Osteoblast (primary cell): ENCODE results near the gene POLE. TPM values are rescaled to one million over a fixed set of nuclear protein-coding genes. Genes with fewer than 3 reads are reported as not detected.

ENCODE experiments used
- DNase-seq: peaks from one replicate; pipeline ENCODE4 v3.0.0; 2011; ENCODE audit warnings: low spot score, mixed read lengths; ENCODE audit not compliant: insufficient read length; ENCODE audit errors: missing footprints
- H2AFZ ChIP-seq: 2 replicates; pipeline ENCODE4 v1.6.0; 2011; ENCODE audit warnings: mild to moderate bottlenecking, low read length
- H3K27ac ChIP-seq: 2 replicates; pipeline ENCODE4 v1.5.1; 2011; ENCODE audit warnings: mild to moderate bottlenecking, low read depth, low read length, moderate library complexity
- H3K27me3 ChIP-seq: 2 replicates; pipeline ENCODE4 v1.6.0; 2012; ENCODE audit warnings: mild to moderate bottlenecking, control low read depth, inconsistent platforms, low read length, moderate library complexity; ENCODE audit not compliant: insufficient read depth
- H3K36me3 ChIP-seq: 2 replicates; pipeline ENCODE4 v1.5.1; 2011; ENCODE audit warnings: mild to moderate bottlenecking, low read length, control low read depth, moderate library complexity; ENCODE audit not compliant: insufficient read depth
- H3K4me1 ChIP-seq: 2 replicates; pipeline ENCODE4 v1.5.1; 2011; ENCODE audit warnings: mild to moderate bottlenecking, low read length, control low read depth, moderate library complexity; ENCODE audit not compliant: insufficient read depth
- H3K4me2 ChIP-seq: 2 replicates; pipeline ENCODE4 v1.6.0; 2011; ENCODE audit warnings: mild to moderate bottlenecking, low read length; ENCODE audit not compliant: insufficient read depth
- H3K4me3 ChIP-seq: fragments of 200-600 bp; sonication (generic); 3 replicates; pipeline ENCODE4 v1.5.1; 2012; ENCODE audit warnings: mild to moderate bottlenecking, low read length, inconsistent platforms; ENCODE audit not compliant: insufficient read depth
- H3K79me2 ChIP-seq: 2 replicates; pipeline ENCODE4 v1.6.0; 2012; ENCODE audit warnings: mild to moderate bottlenecking, low read length, control low read depth, inconsistent platforms; ENCODE audit not compliant: insufficient read depth
- H3K9me3 ChIP-seq: 2 replicates; pipeline ENCODE4 v1.5.1; 2011; ENCODE audit warnings: low read depth, low read length, control low read depth
- H4K20me1 ChIP-seq: 2 replicates; pipeline ENCODE4 v1.6.0; 2012; ENCODE audit warnings: mild to moderate bottlenecking, low read length, control low read depth; ENCODE audit not compliant: insufficient read depth
- CTCF ChIP-seq: IDR thresholded peaks from 2 replicates; pipeline ENCODE4 v1.5.1; 2011; ENCODE audit warnings: mild to moderate bottlenecking, low read depth, low read length, moderate library complexity; ENCODE audit errors: extremely low read depth
- total RNA-seq: library from RNA; depleted of rRNA; stranded (reverse); fragments of >200 nt; gene quantifications from 2 replicates; pipeline ENCODE4 v1.2.3, GENCODE V29; 2012

The POLE gene
- total RNA-seq, 1 donor: 15.2 TPM

GRCh38 chr12:132610051-132610759 is 76.9 kb downstream of the POLE start, which contains the start of gene LRCOL1:
Gene LRCOL1 (minus strand): TSS chr12:132610582. CDS start chr12:132606251, 4,331 bp downstream.
- H2AFZ ChIP-seq: peak within 1 kb of the TSS; percentile 67
- DNase-seq: peak; percentile 98
- H4K20me1 ChIP-seq: no peaks in the 10 kb centered on the region
- H3K27ac ChIP-seq: no peak within 1 kb of the TSS
- H3K79me2 ChIP-seq: no peaks in the 10 kb centered on the region
- no peaks in the 10 kb centered on the region for H3K36me3 ChIP-seq
- peak within 1 kb of the TSS; percentile 50 for H3K4me3 ChIP-seq
- peak within 1 kb of the TSS; percentile 77 for H3K4me2 ChIP-seq
- peaks cover 4% of the 10 kb centered on the region for H3K9me3 ChIP-seq
- TF ChIP-seq CTCF: no peak
- H3K27me3 ChIP-seq: peaks cover 62% of the 10 kb centered on the region
- H3K4me1 ChIP-seq: peaks cover 15% of the 10 kb centered on the region

GRCh38 chr12:132608231-132609171 is 78.6 kb downstream of the POLE start:
- no peaks in the 10 kb centered on the region for H3K36me3 ChIP-seq
- H3K4me3 ChIP-seq: no peak overlapping the region
- no peaks in the 10 kb centered on the region for H3K79me2 ChIP-seq
- H3K4me1 ChIP-seq: peaks cover 15% of the 10 kb centered on the region
- peaks cover 75% of the 10 kb centered on the region for H3K27me3 ChIP-seq
- H2AFZ ChIP-seq: no peak overlapping the region
- DNase-seq: peak; percentile 38
- peaks cover 4% of the 10 kb centered on the region for H3K9me3 ChIP-seq
- no peaks in the 10 kb centered on the region for H4K20me1 ChIP-seq
- no peak overlapping the region for H3K4me2 ChIP-seq
- TF ChIP-seq CTCF: no peak
- no peak overlapping the region for H3K27ac ChIP-seq

- Histone ChIP-seq H3K27me3 (peaks cover 75% of the 10 kb centered on the region), H3K36me3 (no peaks in the 10 kb centered on the region), H3K4me3 (no peak overlapping the region), H3K79me2 (no peaks in the 10 kb centered on the region), H3K9me3 (peaks cover 4% of the 10 kb centered on the region), H4K20me1 (no peaks in the 10 kb centered on the region), H3K27ac (no peak overlapping the region), H2AFZ (no peak overlapping the region), H3K4me1 (peaks cover 15% of the 10 kb centered on the region), H3K4me2 (no peak overlapping the region)
- no peak for DNase-seq
- no peak for TF ChIP-seq CTCF
These were observed 80.2 kb downstream of the POLE start for GRCh38 chr12:132606927-132607326.

- no peaks in the 10 kb centered on the region for H3K79me2 ChIP-seq
- H3K27me3 ChIP-seq: peaks cover 75% of the 10 kb centered on the region
- peak overlapping the region; percentile 15 for H2AFZ ChIP-seq
- H3K36me3 ChIP-seq: no peaks in the 10 kb centered on the region
- H3K9me3 ChIP-seq: peaks cover 3% of the 10 kb centered on the region
- H3K4me2 ChIP-seq: no peak overlapping the region
- TF ChIP-seq CTCF: no peak
- H3K27ac ChIP-seq: no peak overlapping the region
- no peaks in the 10 kb centered on the region for H4K20me1 ChIP-seq
- no peak for DNase-seq
- H3K4me1 ChIP-seq: peaks cover 15% of the 10 kb centered on the region
- no peak overlapping the region for H3K4me3 ChIP-seq
These were observed 80.7 kb downstream of the POLE start for GRCh38 chr12:132606466-132606865.
